Measurements from ENCODE around the gene ERBIN. TPM values are rescaled to one million over a fixed set of nuclear protein-coding genes. Genes with fewer than 3 reads are reported as not detected.
"Not testable (repeated sequence)": the region's sequence is repeated elsewhere in the genome, so short reads cannot be mapped to it uniquely, and the experiment has no call there.

Gene ERBIN
- total RNA-seq, 4 donors from 2014 or later = 54.9 to 134 (median 109) TPM

DNA sequence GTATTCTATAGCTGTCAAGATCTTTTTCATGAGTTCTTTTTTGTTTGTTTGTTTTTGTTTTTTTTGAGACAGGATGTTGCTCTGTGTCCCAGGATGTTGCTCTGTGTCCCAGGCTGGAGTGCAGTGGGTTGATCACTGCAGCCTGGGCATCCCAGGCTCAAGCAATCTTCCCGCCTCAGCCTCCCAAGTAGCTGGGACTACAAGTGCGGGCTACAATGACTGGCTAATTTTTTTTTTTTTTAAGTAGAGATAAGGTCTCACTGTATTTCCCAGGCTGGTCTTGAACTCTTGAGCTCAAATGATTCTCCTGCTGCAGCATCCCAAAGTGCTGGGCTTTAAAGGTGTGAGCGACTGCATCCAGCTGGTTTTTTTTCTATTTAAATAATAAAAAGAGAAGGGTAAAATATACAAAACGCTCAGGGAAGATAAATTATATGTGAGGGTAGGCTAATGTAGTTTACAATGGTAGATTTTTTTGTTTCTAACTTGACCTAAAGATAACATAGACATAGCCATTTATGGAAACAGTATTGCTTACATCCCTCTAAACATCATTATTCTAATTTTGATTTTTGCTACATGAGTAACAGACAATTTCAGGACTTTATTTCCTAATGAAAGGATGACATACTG lies 21.9 kb downstream of the ERBIN start:
- Histone ChIP-seq H3K27ac (no peak overlapping the region), H3K9me3 (no peaks in the 10 kb centered on the region), H3K4me3 (no peak overlapping the region), H3K36me3 (no peaks in the 10 kb centered on the region), H3K27me3 (no peaks in the 10 kb centered on the region), H3K4me1 (peaks cover 0 to 19% (median 2%) of the 10 kb centered on the region in 4 donors)
- DNase-seq = no peak
- 87 to 90% methylated on average over 4 of the region's 4 CpGs for WGBS, 2 donors (ENCODE audit: low coverage in 1 of 2)
- in situ Hi-C loops (cut with MboI; ENCODE audit: low pct_ligation_motif_present in 1 of 4, low pct_unique_long_range_greater_than_20kb in 1 of 4, low sequenced_read_pairs in 3 of 4) = loop anchor here in 1 of 4 donors (25.0 kb wide), 1 partner anchor 89 kb away; no protein-coding TSS in a partner anchor
- intact Hi-C loops (cut with DNase I; ENCODE audit: low total_unique reads) = no loop called here
- TF ChIP-seq POLR2A (IDR thresholded peaks at IDR 0.05) = no peak

DNA sequence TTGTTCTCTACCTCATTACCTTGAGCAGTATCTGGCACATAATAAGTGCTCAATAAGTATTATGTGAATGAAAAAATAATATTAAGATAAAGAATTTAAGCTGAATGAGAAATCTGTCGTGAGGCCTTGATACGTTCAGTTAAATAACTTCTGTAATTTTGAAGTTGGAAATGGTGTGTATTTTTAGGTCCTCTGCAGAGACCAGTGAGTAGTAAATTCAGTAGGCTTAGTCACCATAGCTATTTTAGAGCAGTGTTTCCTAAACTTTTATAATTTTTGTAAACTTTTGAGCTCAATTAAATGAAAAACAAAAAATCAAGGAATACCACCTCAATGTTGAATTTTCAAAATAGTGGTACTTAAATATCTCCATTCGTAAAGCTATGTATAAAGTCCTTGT lies 25.0 kb downstream of the ERBIN start:
- DNase-seq = no peak
- TF ChIP-seq EP300 (IDR thresholded peaks at IDR 0.05; ENCODE audit: low read depth) (no peak), POLR2A (IDR thresholded peaks at IDR 0.05) (no peak), POLR2AphosphoS5 (IDR thresholded peaks at IDR 0.05) (no peak)
- TF ChIP-seq, protein P1, sequence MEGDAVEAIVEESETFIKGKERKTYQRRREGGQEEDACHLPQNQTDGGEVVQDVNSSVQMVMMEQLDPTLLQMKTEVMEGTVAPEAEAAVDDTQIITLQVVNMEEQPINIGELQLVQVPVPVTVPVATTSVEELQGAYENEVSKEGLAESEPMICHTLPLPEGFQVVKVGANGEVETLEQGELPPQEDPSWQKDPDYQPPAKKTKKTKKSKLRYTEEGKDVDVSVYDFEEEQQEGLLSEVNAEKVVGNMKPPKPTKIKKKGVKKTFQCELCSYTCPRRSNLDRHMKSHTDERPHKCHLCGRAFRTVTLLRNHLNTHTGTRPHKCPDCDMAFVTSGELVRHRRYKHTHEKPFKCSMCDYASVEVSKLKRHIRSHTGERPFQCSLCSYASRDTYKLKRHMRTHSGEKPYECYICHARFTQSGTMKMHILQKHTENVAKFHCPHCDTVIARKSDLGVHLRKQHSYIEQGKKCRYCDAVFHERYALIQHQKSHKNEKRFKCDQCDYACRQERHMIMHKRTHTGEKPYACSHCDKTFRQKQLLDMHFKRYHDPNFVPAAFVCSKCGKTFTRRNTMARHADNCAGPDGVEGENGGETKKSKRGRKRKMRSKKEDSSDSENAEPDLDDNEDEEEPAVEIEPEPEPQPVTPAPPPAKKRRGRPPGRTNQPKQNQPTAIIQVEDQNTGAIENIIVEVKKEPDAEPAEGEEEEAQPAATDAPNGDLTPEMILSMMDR (IDR thresholded peaks at IDR 0.05) = no peak
- Histone ChIP-seq H3K9me3 (no peaks in the 10 kb centered on the region), H3K4me1 (peaks cover 0 to 27% (median 3%) of the 10 kb centered on the region in 4 donors), H3K36me3 (no peaks in the 10 kb centered on the region), H3K27me3 (no peaks in the 10 kb centered on the region), H3K27ac (no peak overlapping the region), H3K4me3 (no peak overlapping the region)
- in situ Hi-C loops (cut with MboI; ENCODE audit: low pct_ligation_motif_present in 1 of 4, low pct_unique_long_range_greater_than_20kb in 1 of 4, low sequenced_read_pairs in 3 of 4) (no loop called here), intact Hi-C loops (cut with DNase I; ENCODE audit: low total_unique reads) (no loop called here)
- 90 to 91% methylated on average over 3 of the region's 3 CpGs for WGBS, 2 donors (ENCODE audit: low coverage in 1 of 2)

DNA sequence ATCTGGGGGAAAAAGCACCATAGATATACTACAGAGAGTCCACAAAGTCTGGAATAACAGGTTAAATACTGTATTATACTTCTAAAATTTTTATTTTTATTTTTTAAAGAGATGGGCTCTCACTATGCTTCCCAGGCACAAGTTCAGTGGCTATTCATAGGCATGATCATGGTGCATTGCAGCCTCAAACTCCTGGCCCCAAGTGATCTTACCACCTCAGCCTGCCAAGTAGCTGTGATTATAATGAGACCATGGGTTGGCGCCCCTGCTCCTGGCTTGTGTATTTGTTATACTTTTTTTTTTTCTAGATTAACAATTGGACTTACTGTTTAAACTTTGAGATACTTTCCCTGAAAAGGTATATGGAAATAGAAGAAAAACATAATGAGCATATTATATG lies 25.9 kb downstream of the ERBIN start:
- intact Hi-C loops (cut with DNase I; ENCODE audit: low total_unique reads) (no loop called here), in situ Hi-C loops (cut with MboI; ENCODE audit: low pct_ligation_motif_present in 1 of 4, low pct_unique_long_range_greater_than_20kb in 1 of 4, low sequenced_read_pairs in 3 of 4) (no loop called here)
- Histone ChIP-seq H3K4me1 (peaks cover 0 to 27% (median 3%) of the 10 kb centered on the region in 4 donors), H3K27ac (no peak overlapping the region), H3K36me3 (no peaks in the 10 kb centered on the region), H3K27me3 (no peaks in the 10 kb centered on the region), H3K9me3 (no peaks in the 10 kb centered on the region), H3K4me3 (no peak overlapping the region)
- WGBS, 2 donors (ENCODE audit: low coverage in 1 of 2) = 77 to 90% methylated on average over 1 of the region's 1 CpG
- no peak for DNase-seq
- TF ChIP-seq EP300 (IDR thresholded peaks at IDR 0.05; ENCODE audit: low read depth) = no peak
- TF ChIP-seq, protein P1 (IDR thresholded peaks at IDR 0.05) = no peak
- TF ChIP-seq POLR2A (IDR thresholded peaks at IDR 0.05) = no peak
- TF ChIP-seq POLR2AphosphoS5 (IDR thresholded peaks at IDR 0.05) = no peak

DNA sequence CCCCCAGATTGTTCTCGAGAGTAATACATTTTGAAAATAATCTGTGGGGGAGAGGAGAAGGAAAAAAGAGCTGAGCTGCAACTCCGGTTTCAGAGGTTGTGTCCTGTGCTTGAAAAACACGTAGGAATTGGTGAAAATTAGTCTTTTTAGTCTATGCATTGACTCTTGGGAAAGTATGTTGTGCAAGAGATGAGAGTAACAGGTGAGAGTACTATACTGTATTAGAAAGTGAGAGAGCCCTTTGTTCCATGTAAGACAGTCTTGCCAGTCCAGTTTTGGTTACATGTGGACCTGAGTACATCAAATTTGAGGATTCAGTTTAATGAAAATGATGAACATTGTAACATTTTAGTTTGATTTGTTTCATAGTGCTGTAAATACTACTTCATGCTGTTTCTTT lies 27.8 kb downstream of the ERBIN start:
- Histone ChIP-seq H3K36me3 (no peaks in the 10 kb centered on the region), H3K4me1 (peaks cover 0 to 28% (median 3%) of the 10 kb centered on the region in 4 donors), H3K9me3 (no peaks in the 10 kb centered on the region), H3K4me3 (no peak overlapping the region), H3K27me3 (no peaks in the 10 kb centered on the region), H3K27ac (no peak overlapping the region)
- 90 to 95% methylated on average over 3 of the region's 3 CpGs for WGBS, 2 donors (ENCODE audit: low coverage in 1 of 2)
- in situ Hi-C loops (cut with MboI; ENCODE audit: low pct_ligation_motif_present in 1 of 4, low pct_unique_long_range_greater_than_20kb in 1 of 4, low sequenced_read_pairs in 3 of 4) (no loop called here), intact Hi-C loops (cut with DNase I; ENCODE audit: low total_unique reads) (no loop called here)
- no peak for DNase-seq
- TF ChIP-seq POLR2AphosphoS5 (IDR thresholded peaks at IDR 0.05) (no peak), POLR2A (IDR thresholded peaks at IDR 0.05) (no peak), EP300 (IDR thresholded peaks at IDR 0.05; ENCODE audit: low read depth) (no peak)
- TF ChIP-seq, protein P1 (IDR thresholded peaks at IDR 0.05) = no peak

DNA sequence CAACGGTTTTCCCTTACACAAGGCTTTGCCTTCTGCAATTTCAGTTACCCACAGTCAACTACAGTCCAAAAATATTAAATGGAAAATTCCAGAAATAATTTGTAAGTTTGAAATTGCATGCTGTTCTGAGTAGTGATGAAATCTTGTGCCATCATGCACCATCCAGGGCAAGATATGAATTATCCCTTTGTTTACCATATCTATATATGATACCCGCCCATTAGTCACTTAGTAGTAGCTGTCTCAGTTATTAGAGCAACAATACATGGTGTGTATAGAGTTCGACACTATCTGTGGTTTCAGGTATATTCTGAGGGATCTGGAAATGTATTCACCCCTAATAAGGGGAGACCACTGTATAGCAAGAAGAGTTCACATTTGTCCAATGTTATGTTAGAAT lies 29.4 kb downstream of the ERBIN start:
- TF ChIP-seq POLR2A (IDR thresholded peaks at IDR 0.05) (no peak), EP300 (IDR thresholded peaks at IDR 0.05; ENCODE audit: low read depth) (no peak), POLR2AphosphoS5 (IDR thresholded peaks at IDR 0.05) (no peak)
- TF ChIP-seq, protein P1 (IDR thresholded peaks at IDR 0.05) = no peak
- intact Hi-C loops (cut with DNase I; ENCODE audit: low total_unique reads) = no loop called here
- Histone ChIP-seq H3K9me3 (no peaks in the 10 kb centered on the region), H3K4me1 (peaks cover 0 to 29% (median 1%) of the 10 kb centered on the region in 4 donors), H3K4me3 (no peak overlapping the region), H3K27ac (no peak overlapping the region), H3K27me3 (no peaks in the 10 kb centered on the region), H3K36me3 (no peaks in the 10 kb centered on the region)
- WGBS, 2 donors (ENCODE audit: low coverage in 1 of 2) = 79 to 96% methylated on average over 2 to 3 of the region's 3 CpGs
- DNase-seq = no peak
- in situ Hi-C loops (cut with MboI; ENCODE audit: low pct_ligation_motif_present in 1 of 4, low pct_unique_long_range_greater_than_20kb in 1 of 4, low sequenced_read_pairs in 3 of 4) = no loop called here

DNA sequence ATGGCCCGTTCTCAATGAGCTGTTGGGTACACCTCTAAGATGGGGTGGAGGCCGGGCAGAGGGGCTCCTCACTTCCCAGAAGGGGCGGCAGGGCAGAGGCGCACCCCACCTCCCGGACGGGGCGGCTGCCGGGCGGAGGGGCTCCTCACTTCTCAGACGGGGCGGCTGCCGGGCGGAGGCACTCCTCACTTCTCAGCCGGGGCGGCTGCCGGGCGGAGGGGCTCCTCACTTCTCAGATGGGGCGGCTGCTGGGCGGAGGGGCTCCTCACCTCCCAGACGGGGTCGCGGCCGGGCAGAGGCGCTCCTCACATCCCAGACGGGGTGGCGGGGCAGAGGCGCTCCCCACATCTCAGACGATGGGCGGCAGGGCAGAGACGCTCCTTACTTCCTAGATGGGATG lies 31.3 kb downstream of the ERBIN start:
- 97% methylated on average over 21 of the region's 30 CpGs; no CpG with 5 or more reads in 1 of the 2 donors for WGBS, 2 donors (ENCODE audit: low coverage in 1 of 2)
- H3K36me3 ChIP-seq; in situ Hi-C loops (cut with MboI; ENCODE audit: low pct_ligation_motif_present in 1 of 4, low pct_unique_long_range_greater_than_20kb in 1 of 4, low sequenced_read_pairs in 3 of 4); intact Hi-C loops (cut with DNase I; ENCODE audit: low total_unique reads); H3K27ac ChIP-seq; H3K4me3 ChIP-seq; H3K9me3 ChIP-seq; DNase-seq; H3K27me3 ChIP-seq: not testable (repeated sequence)
- H3K4me1 ChIP-seq = peaks cover 0 to 33% (median 3%) of the 10 kb centered on the region in 4 donors
